ENCODE measurements around the gene HOXC12.

Gene HOXC12

GRCh38 chr12:53956914-53957536 lies 2.3 kb downstream of the HOXC12 start:
- DNase-seq: no peak

- no peak for DNase-seq
These were observed 3.4 kb downstream of the HOXC12 start for GRCh38 chr12:53958128-53958527.

GRCh38 chr12:53959314-53959713 lies 4.6 kb downstream of the HOXC12 start:
- DNase-seq: no peak

GRCh38 chr12:53960187-53961024 lies 5.7 kb downstream of the HOXC12 start:
- DNase-seq: no peak

GRCh38 chr12:53961025-53961761 lies 6.5 kb downstream of the HOXC12 start:
- DNase-seq: no peak

GRCh38 chr12:53963005-53963404 lies 8.3 kb downstream of the HOXC12 start:
- no peak for DNase-seq

GRCh38 chr12:53963434-53964314 lies 9.0 kb downstream of the HOXC12 start:
- no peak for DNase-seq

GRCh38 chr12:53964315-53964713 lies 9.6 kb downstream of the HOXC12 start:
- DNase-seq: no peak

GRCh38 chr12:53965281-53966084 lies 10.8 kb downstream of the HOXC12 start:
- no peak for DNase-seq

GRCh38 chr12:53966085-53966384 lies 11.3 kb downstream of the HOXC12 start:
- no peak for DNase-seq

- DNase-seq: no peak
These were observed 11.9 kb downstream of the HOXC12 start for GRCh38 chr12:53966385-53967133.

GRCh38 chr12:53967421-53967925 lies 12.8 kb downstream of the HOXC12 start:
- DNase-seq: no peak

GRCh38 chr12:53968214-53969127 lies 13.8 kb downstream of the HOXC12 start:
- DNase-seq: no peak

- DNase-seq: no peak
These were observed 15.0 kb downstream of the HOXC12 start for GRCh38 chr12:53969588-53970259.

- DNase-seq: no peak
These were observed 15.7 kb downstream of the HOXC12 start for GRCh38 chr12:53970451-53970850.

GRCh38 chr12:53971129-53971528 lies 16.4 kb downstream of the HOXC12 start:
- DNase-seq: no peak

- no peak for DNase-seq
These were observed 17.0 kb downstream of the HOXC12 start for GRCh38 chr12:53971686-53972085.

GRCh38 chr12:53972152-53972702 lies 17.5 kb downstream of the HOXC12 start:
- DNase-seq: no peak

- no peak for DNase-seq
These were observed 18.1 kb downstream of the HOXC12 start, which contains the start of gene HOXC11 for GRCh38 chr12:53972722-53973235. TSS of gene HOXC11 (plus strand) at chr12:53973126. CDS start at chr12:53973242, 116 bp downstream.

Data from amniotic stem cell (primary cell).